Lung (tissue), 12 donors: Measurements from ENCODE around the gene CRYGB. TPM values are rescaled to one million over a fixed set of nuclear protein-coding genes. Genes with fewer than 3 reads are reported as not detected.

Experiments used
- ATAC-seq: fragments of 200-7000 bp; cut with Tn5 transposase; one replicate; pipeline ENCODE4 v1.9.1; 2020; ENCODE audit warnings: moderate number of reproducible peaks; ENCODE audit not compliant: insufficient read depth, low FRiP score
- DNase-seq, 3 donors: peaks; one replicate each; pipeline ENCODE4 v3.0.0-alpha.2; 2013 to 2017
- H3K27ac ChIP-seq, 2 donors: one replicate each; pipeline ENCODE4 v1.5.1; 2013; ENCODE audit warnings: mild to moderate bottlenecking in 2 of 2, moderate library complexity in 2 of 2, control low read depth in 1 of 2, inconsistent platforms in 1 of 2, low read depth in 1 of 2, low read length in 1 of 2
- H3K27me3 ChIP-seq, 3 donors: one replicate each; pipeline ENCODE4 v1.5.1; 2013; ENCODE audit warnings: low read length in 2 of 3; ENCODE audit not compliant: control insufficient read depth in 3 of 3, insufficient read depth in 3 of 3
- H3K36me3 ChIP-seq, 4 donors: one replicate each; pipeline ENCODE4 v1.5.1; 2013; ENCODE audit warnings: low read length in 4 of 4, mild to moderate bottlenecking in 1 of 4, moderate library complexity in 1 of 4; ENCODE audit not compliant: control insufficient read depth in 4 of 4, insufficient read depth in 4 of 4
- H3K4me1 ChIP-seq, 5 donors: one replicate each; pipeline ENCODE4 v1.5.1; 2013; ENCODE audit warnings: low read length in 5 of 5, mild to moderate bottlenecking in 2 of 5, moderate library complexity in 1 of 5; ENCODE audit not compliant: control insufficient read depth in 5 of 5, insufficient read depth in 5 of 5
- H3K4me3 ChIP-seq: one replicate; pipeline ENCODE4 v1.5.1; 2013; ENCODE audit warnings: mild to moderate bottlenecking, control low read depth, moderate library complexity
- H3K9ac ChIP-seq, 2 donors: one replicate each; pipeline ENCODE4 v1.5.1; 2013; ENCODE audit warnings: low read length in 2 of 2, control low read depth in 1 of 2; ENCODE audit not compliant: insufficient read depth in 1 of 2
- H3K9me3 ChIP-seq, 4 donors: one replicate each; pipeline ENCODE4 v1.5.1; 2013; ENCODE audit warnings: low read length in 3 of 4, mild to moderate bottlenecking in 1 of 4, moderate library complexity in 1 of 4; ENCODE audit not compliant: control insufficient read depth in 4 of 4, insufficient read depth in 3 of 4
- CTCF ChIP-seq: IDR thresholded peaks from 2 replicates; pipeline ENCODE4 v1.5.1; 2012; ENCODE audit warnings: mild to moderate bottlenecking; ENCODE audit errors: control extremely low read depth, extremely low read depth
- WGBS, 2 donors: extraction: QIAGEN DNeasy Blood & Tissue Kit; methylation state at CpG; one replicate each; pipeline ENCODE4 v1.1.7; 2013; 5-methylcytosine and 5-hydroxymethylcytosine counted together
- polyA plus RNA-seq, 2 donors: library from polyadenylated mRNA; stranded (reverse); fragments of 200-250 nt; gene quantifications; one replicate each; pipeline ENCODE4 v1.2.1, GENCODE V29; 2013
- total RNA-seq, 2 donors: library from RNA; depleted of rRNA in 1 of 2; stranded (reverse); fragments of >200 nt in 1 of 2; gene quantifications; one replicate each; pipeline ENCODE4 v1.2.1, GENCODE V29; 2014 to 2021
- donor health status: control.
- donor health status: control.
- donor health status: Bipolar disorder and iron deficiency.
- donor health status: healthy.
- donor health status: DM: yes; HTN: yes; CAD: no.

The CRYGB gene
- total and polyA plus RNA-seq, 4 donors = not detected

- 71 to 90% methylated on average over 10 of the region's 10 CpGs for WGBS, 2 donors
- TF ChIP-seq CTCF = no peak
- DNase-seq = peak in 1 of 3 donors; percentile 30
- peaks cover 0 to 5% (median 2%) of the 10 kb centered on the region in 3 donors for H3K27me3 ChIP-seq
- H3K9ac ChIP-seq = no peak within 1 kb of the TSS
- no peak within 1 kb of the TSS for H3K4me3 ChIP-seq
- H3K9me3 ChIP-seq = no peaks in the 10 kb centered on the region
- H3K27ac ChIP-seq = no peak within 1 kb of the TSS
- no peaks in the 10 kb centered on the region for H3K36me3 ChIP-seq
- H3K4me1 ChIP-seq = no peaks in the 10 kb centered on the region
- ATAC-seq = no peak
Measured at GRCh38 chr2:208189810-208190503, 44.0 kb upstream of the CRYGB start, which contains the start of gene C2orf80. Gene C2orf80 (minus strand): TSS chr2:208190030. CDS start chr2:208186986, 3,044 bp downstream.

- no peak for DNase-seq
- TF ChIP-seq CTCF = no peak
- Histone ChIP-seq H3K27ac (no peak overlapping the region), H3K4me1 (peaks cover 0 to 5% (median 0%) of the 10 kb centered on the region in 5 donors), H3K9me3 (no peaks in the 10 kb centered on the region), H3K27me3 (peaks cover 0 to 12% (median 3%) of the 10 kb centered on the region in 3 donors), H3K4me3 (no peak overlapping the region), H3K36me3 (no peaks in the 10 kb centered on the region), H3K9ac (no peak overlapping the region)
- WGBS, 2 donors = 87 to 88% methylated on average over 5 of the region's 5 CpGs
- no peak for ATAC-seq
Measured at GRCh38 chr2:208189069-208189809, 43.3 kb upstream of the CRYGB start.

GRCh38 chr2:208186893-208187292 is 40.9 kb upstream of the CRYGB start:
- H3K9me3 ChIP-seq = no peaks in the 10 kb centered on the region
- no peaks in the 10 kb centered on the region for H3K36me3 ChIP-seq
- peaks cover 0 to 8% (median 0%) of the 10 kb centered on the region in 5 donors for H3K4me1 ChIP-seq
- 83 to 84% methylated on average over 2 of the region's 2 CpGs for WGBS, 2 donors
- no peak overlapping the region for H3K9ac ChIP-seq
- DNase-seq (no peak), ATAC-seq (no peak)
- H3K4me3 ChIP-seq = no peak overlapping the region
- no peak for TF ChIP-seq CTCF
- H3K27me3 ChIP-seq = peaks cover 0 to 13% (median 7%) of the 10 kb centered on the region in 3 donors
- H3K27ac ChIP-seq = no peak overlapping the region
